GM21423 (cell line): ENCODE results near the gene PROKR1.
"Not testable (repeated sequence)": the region's sequence is repeated elsewhere in the genome, so short reads cannot be mapped to it uniquely, and the experiment has no call there.

Experiments
- ATAC-seq: cut with Tn5 transposase; IDR thresholded peaks from one replicate; pipeline ENCODE4 v1.9.1; 2021; ENCODE audit warnings: mild to moderate bottlenecking, moderate library complexity; ENCODE audit not compliant: unreplicated experiment

PROKR1 gene

GRCh38 chr2:68653538-68653982 is 10.2 kb downstream of the PROKR1 start:
- ATAC-seq, result peak; percentile 78

- no peak for ATAC-seq
Measured at GRCh38 chr2:68658266-68658665, 14.9 kb downstream of the PROKR1 start.

GRCh38 chr2:68659081-68659480 is 15.7 kb downstream of the PROKR1 start:
- no peak for ATAC-seq

GRCh38 chr2:68660658-68661057 is 17.3 kb downstream of the PROKR1 start:
- no peak for ATAC-seq

GRCh38 chr2:68662466-68662865 is 19.1 kb downstream of the PROKR1 start:
- no peak for ATAC-seq

- no peak for ATAC-seq
Measured at GRCh38 chr2:68663371-68664156, 20.2 kb downstream of the PROKR1 start.

- ATAC-seq, result no peak
Measured at GRCh38 chr2:68667371-68667770, 24.0 kb downstream of the PROKR1 start.

- ATAC-seq, result no peak
Measured at GRCh38 chr2:68669651-68670050, 26.3 kb downstream of the PROKR1 start.

- no peak for ATAC-seq
Measured at GRCh38 chr2:68671961-68672360, 28.6 kb downstream of the PROKR1 start.

- ATAC-seq, result no peak
Measured at GRCh38 chr2:68673631-68674030, 30.3 kb downstream of the PROKR1 start.

GRCh38 chr2:68675470-68675869 is 32.1 kb downstream of the PROKR1 start:
- no peak for ATAC-seq

GRCh38 chr2:68677837-68678236 is 34.5 kb downstream of the PROKR1 start:
- not testable (repeated sequence) for ATAC-seq

- not testable (repeated sequence) for ATAC-seq
Measured at GRCh38 chr2:68679166-68679916, 36.0 kb downstream of the PROKR1 start.

GRCh38 chr2:68679917-68680267 is 36.5 kb downstream of the PROKR1 start:
- ATAC-seq, result not testable (repeated sequence)

- ATAC-seq, result no peak
Measured at GRCh38 chr2:68684197-68684596, 40.8 kb downstream of the PROKR1 start.

GRCh38 chr2:68686178-68686577 is 42.8 kb downstream of the PROKR1 start:
- no peak for ATAC-seq

GRCh38 chr2:68687018-68687417 is 43.6 kb downstream of the PROKR1 start:
- ATAC-seq, result no peak

GRCh38 chr2:68689553-68690537 is 46.5 kb downstream of the PROKR1 start:
- ATAC-seq, result peak; percentile 92

GRCh38 chr2:68690851-68691250 is 47.5 kb downstream of the PROKR1 start:
- no peak for ATAC-seq

GRCh38 chr2:68692511-68692910 is 49.1 kb downstream of the PROKR1 start:
- ATAC-seq, result no peak

GRCh38 chr2:68693951-68694350 is 50.6 kb downstream of the PROKR1 start:
- no peak for ATAC-seq
